Activated naive CD4-positive, alpha-beta T cell treated with anti-CD3 and anti-CD28 coated beads, Interleukin-2, amount 50 U/mL, for 16 hours (primary cell): Measurements from ENCODE around the gene CD99.
"Not testable (repeated sequence)": the region's sequence is repeated elsewhere in the genome, so short reads cannot be mapped to it uniquely, and the experiment has no call there.

ENCODE experiments used
- DNase-seq: peaks from one replicate; pipeline ENCODE4 v3.0.0-alpha.2; 2020

Gene CD99

GRCh38 chrX:2732649-2733048 is 41.6 kb downstream of the CD99 start:
- DNase-seq, result no peak

- no peak for DNase-seq
These were observed 42.2 kb downstream of the CD99 start for GRCh38 chrX:2733286-2733685.

GRCh38 chrX:2735270-2735669 is 44.2 kb downstream of the CD99 start:
- DNase-seq, result no peak

- DNase-seq, result no peak
These were observed 49.6 kb downstream of the CD99 start for GRCh38 chrX:2740672-2741071.

- DNase-seq, result no peak
These were observed 50.3 kb downstream of the CD99 start for GRCh38 chrX:2741386-2741785.

GRCh38 chrX:2746250-2746649 is 55.2 kb downstream of the CD99 start:
- not testable (repeated sequence) for DNase-seq

- no peak for DNase-seq
These were observed 57.2 kb downstream of the CD99 start for GRCh38 chrX:2748171-2748814.

GRCh38 chrX:2748815-2749188 is 57.7 kb downstream of the CD99 start:
- DNase-seq, result no peak

- no peak for DNase-seq
These were observed 60.2 kb downstream of the CD99 start for GRCh38 chrX:2751291-2751690.

- not testable (repeated sequence) for DNase-seq
These were observed 60.8 kb downstream of the CD99 start, which contains the start of gene XG for GRCh38 chrX:2751874-2752300. Gene XG, plus strand, starts transcription at chrX:2752040. Its CDS starts 235 bp downstream, at chrX:2752275.

GRCh38 chrX:2752441-2752840 is 61.3 kb downstream of the CD99 start:
- not testable (repeated sequence) for DNase-seq

- DNase-seq, result not testable (repeated sequence)
These were observed 64.1 kb downstream of the CD99 start for GRCh38 chrX:2755163-2755715.

GRCh38 chrX:2756548-2756947 is 65.5 kb downstream of the CD99 start:
- DNase-seq, result no peak

GRCh38 chrX:2761246-2761645 is 70.2 kb downstream of the CD99 start:
- no peak for DNase-seq

- DNase-seq, result not testable (repeated sequence)
These were observed 71.6 kb downstream of the CD99 start for GRCh38 chrX:2762671-2763070.

GRCh38 chrX:2764766-2765548 is 73.9 kb downstream of the CD99 start:
- not testable (repeated sequence) for DNase-seq

- no peak for DNase-seq
These were observed 74.4 kb downstream of the CD99 start for GRCh38 chrX:2765549-2765830.

- DNase-seq, result no peak
These were observed 75.8 kb downstream of the CD99 start for GRCh38 chrX:2766906-2767305.

GRCh38 chrX:2767631-2768455 is 76.7 kb downstream of the CD99 start:
- DNase-seq, result no peak

- no peak for DNase-seq
These were observed 78.5 kb downstream of the CD99 start for GRCh38 chrX:2769615-2770014.

GRCh38 chrX:2773166-2774055 is 82.3 kb downstream of the CD99 start:
- not testable (repeated sequence) for DNase-seq

GRCh38 chrX:2774057-2774456 is 83.0 kb downstream of the CD99 start:
- no peak for DNase-seq
